Stimulated activated effector memory CD8-positive, alpha-beta T cell treated with anti-CD3 and anti-CD28 coated beads, Interleukin-12 subunit alpha, Interleukin-12 subunit beta, amount 100 ng/mL, for 72 hours (primary cell): ENCODE measurements around the gene MLYCD.

ENCODE experiments used
- ATAC-seq: fragments of 150-1000 bp; cut with Tn5 transposase; 2 replicates; pipeline ENCODE4 v1.10.0; 2021
- DNase-seq, 2 donors: peaks; one replicate each; pipeline ENCODE4 v3.0.0; 2021 to 2022; ENCODE audit warnings: low spot score in 2 of 2
- H3K27ac Mint-ChIP-seq: one replicate; pipeline ENCODE4 v1.8.0; 2022; ENCODE audit warnings: mild to moderate bottlenecking, mixed read lengths
- H3K36me3 Mint-ChIP-seq: one replicate; pipeline ENCODE4 v1.8.0; 2022; ENCODE audit warnings: mild to moderate bottlenecking, mixed read lengths
- H3K4me1 Mint-ChIP-seq: one replicate; pipeline ENCODE4 v1.8.0; 2022; ENCODE audit warnings: mixed read lengths
- H3K4me3 Mint-ChIP-seq: one replicate; pipeline ENCODE4 v1.8.0; 2022; ENCODE audit warnings: mild to moderate bottlenecking, mixed read lengths
- H3K9me3 Mint-ChIP-seq: one replicate; pipeline ENCODE4 v1.8.0; 2022; ENCODE audit warnings: mixed read lengths

Gene MLYCD

DNA sequence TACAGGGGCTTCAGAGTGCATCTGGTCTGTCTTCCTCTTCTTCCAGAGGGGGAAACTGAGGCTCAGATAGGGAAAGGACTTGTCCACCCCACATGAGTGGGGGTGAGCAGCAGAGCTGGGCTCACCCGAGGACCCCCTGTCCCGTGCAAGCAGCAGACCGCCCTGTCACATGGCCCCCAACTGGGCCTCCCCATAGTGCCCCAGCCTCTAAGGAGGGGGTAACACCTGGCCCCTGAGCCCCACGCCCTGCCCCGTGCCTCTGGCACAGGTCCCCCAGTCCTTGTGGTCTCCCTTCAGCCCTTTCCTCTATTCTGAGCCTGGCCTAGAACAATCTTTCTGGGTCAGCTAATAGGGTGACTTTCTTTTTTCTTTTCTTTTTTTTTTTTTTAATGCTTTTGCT, 62.7 kb downstream of the MLYCD start:
- no peaks in the 10 kb centered on the region for H3K4me1 Mint-ChIP-seq

DNA sequence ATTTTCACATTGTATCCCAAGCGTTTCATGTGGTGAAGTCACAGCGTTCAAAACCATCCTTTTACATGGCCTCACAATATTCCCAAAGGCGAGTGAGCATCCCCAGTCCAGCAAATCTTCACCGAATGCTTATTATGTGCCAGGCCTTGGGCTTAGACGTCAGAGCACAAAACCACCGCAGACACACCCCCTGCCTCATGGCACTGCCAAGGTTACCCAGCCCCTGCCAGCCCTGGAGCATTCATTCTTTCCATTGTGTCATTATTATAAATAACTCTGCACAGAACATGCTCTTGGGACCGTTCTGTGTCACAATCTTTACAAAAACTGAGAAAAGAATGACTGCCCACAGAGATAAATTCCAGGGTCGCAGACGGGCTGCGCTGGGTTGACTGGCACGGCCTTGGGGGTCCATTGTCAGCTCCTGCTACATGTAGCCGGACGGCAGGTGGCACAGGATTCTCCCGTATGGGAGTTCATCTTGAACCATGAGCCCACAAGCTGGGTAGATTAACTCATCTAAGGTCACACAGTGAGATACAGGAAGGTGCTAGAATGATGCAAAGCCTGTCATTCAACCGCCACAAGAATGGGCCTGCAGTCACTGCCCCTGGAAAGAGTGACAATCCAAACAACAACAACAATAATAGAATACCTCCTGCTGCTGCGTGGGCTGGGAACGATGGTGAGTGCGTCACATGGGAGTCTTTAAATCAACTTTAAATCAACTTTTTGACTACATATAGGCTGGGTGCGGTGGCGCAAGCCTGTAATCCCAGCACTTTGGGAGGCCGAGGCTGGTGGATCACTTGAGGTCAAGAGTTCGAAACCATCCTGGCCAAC, 64.6 kb downstream of the MLYCD start:
- Mint-ChIP-seq H3K9me3 (no peaks in the 10 kb centered on the region), H3K27ac (no peak overlapping the region)

More for the DNA sequence above, 62.7 kb downstream of the MLYCD start:
- H3K36me3 Mint-ChIP-seq = no peaks in the 10 kb centered on the region
- H3K27ac Mint-ChIP-seq = no peak overlapping the region
- DNase-seq (no peak), ATAC-seq (no peak)
- no peaks in the 10 kb centered on the region for H3K9me3 Mint-ChIP-seq
- H3K4me3 Mint-ChIP-seq = no peak overlapping the region

DNA sequence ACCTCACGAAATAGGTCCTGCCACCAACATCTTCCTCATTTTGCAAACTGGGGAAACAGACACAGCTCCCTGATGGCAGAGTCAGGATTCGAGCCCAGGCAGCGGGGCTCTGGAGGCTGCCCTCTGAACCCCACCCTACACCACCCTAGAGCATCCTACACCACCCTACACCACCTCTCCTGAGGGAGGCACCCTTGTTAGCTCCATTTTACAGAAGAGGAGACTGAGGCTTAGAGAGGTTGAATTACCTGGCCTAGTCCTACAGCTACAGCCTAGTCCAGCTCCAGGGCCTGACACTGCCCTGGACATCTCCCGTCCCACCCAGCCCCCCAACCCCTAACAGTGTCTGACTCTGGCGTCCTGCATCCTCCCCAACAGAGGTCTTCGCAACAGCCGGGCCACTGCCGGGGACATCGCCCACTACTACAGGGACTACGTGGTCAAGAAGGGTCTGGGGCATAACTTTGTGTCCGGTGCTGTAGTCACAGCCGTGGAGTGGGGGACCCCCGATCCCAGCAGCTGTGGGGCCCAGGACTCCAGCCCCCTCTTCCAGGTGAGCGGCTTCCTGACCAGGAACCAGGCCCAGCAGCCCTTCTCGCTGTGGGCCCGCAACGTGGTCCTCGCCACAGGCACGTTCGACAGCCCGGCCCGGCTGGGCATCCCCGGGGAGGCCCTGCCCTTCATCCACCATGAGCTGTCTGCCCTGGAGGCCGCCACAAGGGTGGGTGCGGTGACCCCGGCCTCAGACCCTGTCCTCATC, 65.9 kb downstream of the MLYCD start:
- Mint-ChIP-seq H3K4me1 (peaks cover 6% of the 10 kb centered on the region), H3K4me3 (no peak overlapping the region)
- no peak for ATAC-seq

More for the DNA sequence above, 64.6 kb downstream of the MLYCD start:
- Mint-ChIP-seq H3K36me3 (no peaks in the 10 kb centered on the region), H3K4me3 (no peak overlapping the region), H3K4me1 (peaks cover 6% of the 10 kb centered on the region)
- DNase-seq (no peak), ATAC-seq (no peak)

DNA sequence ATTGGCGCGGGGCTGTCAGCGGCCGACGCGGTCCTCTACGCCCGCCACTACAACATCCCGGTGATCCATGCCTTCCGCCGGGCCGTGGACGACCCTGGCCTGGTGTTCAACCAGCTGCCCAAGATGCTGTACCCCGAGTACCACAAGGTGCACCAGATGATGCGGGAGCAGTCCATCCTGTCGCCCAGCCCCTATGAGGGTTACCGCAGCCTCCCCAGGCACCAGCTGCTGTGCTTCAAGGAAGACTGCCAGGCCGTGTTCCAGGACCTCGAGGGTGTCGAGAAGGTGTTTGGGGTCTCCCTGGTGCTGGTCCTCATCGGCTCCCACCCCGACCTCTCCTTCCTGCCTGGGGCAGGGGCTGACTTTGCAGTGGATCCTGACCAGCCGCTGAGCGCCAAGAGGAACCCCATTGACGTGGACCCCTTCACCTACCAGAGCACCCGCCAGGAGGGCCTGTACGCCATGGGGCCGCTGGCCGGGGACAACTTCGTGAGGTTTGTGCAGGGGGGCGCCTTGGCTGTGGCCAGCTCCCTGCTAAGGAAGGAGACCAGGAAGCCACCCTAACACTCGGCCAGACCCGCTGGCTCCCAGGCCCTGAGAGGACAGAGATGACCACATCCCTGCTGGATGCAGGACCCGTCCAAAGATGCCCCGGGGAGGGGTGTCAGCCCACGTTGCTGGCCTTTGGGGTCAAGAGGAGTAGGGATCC, 66.7 kb downstream of the MLYCD start:
- Mint-ChIP-seq H3K36me3 (no peaks in the 10 kb centered on the region), H3K4me1 (peaks cover 6% of the 10 kb centered on the region)
- no peak for ATAC-seq

More for the DNA sequence above, 65.9 kb downstream of the MLYCD start:
- no peak for DNase-seq
- Mint-ChIP-seq H3K27ac (no peak overlapping the region), H3K36me3 (no peaks in the 10 kb centered on the region), H3K9me3 (no peaks in the 10 kb centered on the region)

DNA sequence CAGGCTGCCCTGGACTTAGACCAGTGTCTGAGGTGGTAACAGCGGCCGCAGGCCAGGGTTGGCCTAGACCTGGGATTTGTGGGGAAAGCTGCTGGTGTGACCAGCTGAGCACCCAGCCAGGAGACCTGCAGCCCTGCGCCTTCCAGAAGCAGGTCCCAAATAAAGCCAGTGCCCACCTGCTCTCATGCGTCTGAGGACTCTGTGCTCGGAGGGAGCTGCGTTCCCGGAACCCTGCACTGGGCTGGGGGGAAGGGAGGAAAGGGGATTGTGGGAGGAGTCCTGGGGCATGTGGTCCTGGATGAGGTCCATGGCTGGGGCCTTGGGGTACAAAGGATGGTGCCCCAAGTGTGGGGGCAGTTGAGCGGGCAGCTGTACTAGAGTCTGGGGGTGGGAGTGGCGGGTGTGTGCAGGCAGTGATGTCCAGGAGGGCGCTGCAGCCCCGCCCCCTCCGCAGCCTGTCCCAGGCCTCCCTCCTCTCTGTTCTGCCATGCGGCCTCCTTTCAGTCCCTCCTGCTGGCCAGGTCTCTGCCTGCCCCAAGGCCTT, 67.3 kb downstream of the MLYCD start:
- H3K36me3 Mint-ChIP-seq = no peaks in the 10 kb centered on the region
- DNase-seq (no peak), ATAC-seq (no peak)
- no peak overlapping the region for H3K4me3 Mint-ChIP-seq
- no peak overlapping the region for H3K27ac Mint-ChIP-seq
- H3K9me3 Mint-ChIP-seq = no peaks in the 10 kb centered on the region
- H3K4me1 Mint-ChIP-seq = peaks cover 6% of the 10 kb centered on the region

More for the DNA sequence above, 66.7 kb downstream of the MLYCD start:
- DNase-seq = no peak
- no peak overlapping the region for H3K27ac Mint-ChIP-seq
- H3K9me3 Mint-ChIP-seq = no peaks in the 10 kb centered on the region
- H3K4me3 Mint-ChIP-seq = no peak overlapping the region

DNA sequence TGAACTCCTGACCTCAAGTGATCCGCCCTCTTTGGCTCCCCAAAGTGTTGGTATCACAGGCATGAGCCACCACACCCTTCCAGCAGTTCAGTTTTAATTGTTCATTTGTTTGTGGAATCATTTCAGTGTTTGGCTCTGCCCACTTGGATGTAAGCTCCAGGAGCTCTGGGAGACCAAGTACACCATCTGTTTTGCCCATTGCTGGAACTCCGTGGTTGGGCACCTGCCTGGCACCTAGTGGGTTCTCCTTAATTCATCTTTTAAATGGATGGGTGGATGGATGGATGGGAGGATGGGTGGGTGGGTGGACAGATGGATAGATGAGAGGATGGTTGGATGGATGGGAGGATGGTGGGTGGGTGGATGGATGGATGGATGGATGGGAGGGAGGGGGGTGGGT, 68.2 kb downstream of the MLYCD start:
- H3K27ac Mint-ChIP-seq = no peak overlapping the region
- DNase-seq (no peak), ATAC-seq (no peak)
- no peak overlapping the region for H3K4me3 Mint-ChIP-seq
- H3K36me3 Mint-ChIP-seq = no peaks in the 10 kb centered on the region
- no peaks in the 10 kb centered on the region for H3K9me3 Mint-ChIP-seq
- peaks cover 6% of the 10 kb centered on the region for H3K4me1 Mint-ChIP-seq

DNA sequence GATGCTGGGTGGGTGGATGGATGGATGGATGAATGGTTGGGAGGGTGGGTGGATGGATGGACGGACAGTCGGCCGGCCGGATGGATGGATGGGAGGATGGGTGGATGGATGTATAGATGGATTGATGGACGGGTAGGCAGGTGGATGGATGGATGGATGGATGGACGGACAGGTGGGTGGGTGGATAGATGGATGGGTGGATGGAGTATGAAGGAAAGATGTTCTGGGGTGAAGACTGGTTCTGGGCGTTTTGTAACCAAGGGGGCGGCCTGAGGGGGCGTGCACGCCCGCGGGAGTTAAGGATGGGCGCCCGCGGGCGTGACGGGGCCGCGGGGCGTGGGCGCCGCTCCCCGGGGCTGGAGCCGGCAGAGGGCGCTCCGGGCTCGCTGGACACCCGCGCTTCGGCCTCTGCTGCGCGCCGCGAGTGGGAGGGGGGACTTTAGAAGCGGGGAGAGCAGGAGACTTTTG, 69.0 kb downstream of the MLYCD start, which contains the start of gene NECAB2:
Gene NECAB2, plus strand, starts transcription at position 407 of the 468 bp plus-strand sequence. CDS start 405 bp downstream, outside the sequence.
- peak; percentile 14 for ATAC-seq
- Mint-ChIP-seq H3K4me1 (peaks cover 6% of the 10 kb centered on the region), H3K4me3 (peak within 1 kb of the TSS; percentile 39), H3K36me3 (no peaks in the 10 kb centered on the region), H3K9me3 (no peaks in the 10 kb centered on the region), H3K27ac (no peak within 1 kb of the TSS)
- peak in 1 of 2 donors; percentile 29 for DNase-seq

DNA sequence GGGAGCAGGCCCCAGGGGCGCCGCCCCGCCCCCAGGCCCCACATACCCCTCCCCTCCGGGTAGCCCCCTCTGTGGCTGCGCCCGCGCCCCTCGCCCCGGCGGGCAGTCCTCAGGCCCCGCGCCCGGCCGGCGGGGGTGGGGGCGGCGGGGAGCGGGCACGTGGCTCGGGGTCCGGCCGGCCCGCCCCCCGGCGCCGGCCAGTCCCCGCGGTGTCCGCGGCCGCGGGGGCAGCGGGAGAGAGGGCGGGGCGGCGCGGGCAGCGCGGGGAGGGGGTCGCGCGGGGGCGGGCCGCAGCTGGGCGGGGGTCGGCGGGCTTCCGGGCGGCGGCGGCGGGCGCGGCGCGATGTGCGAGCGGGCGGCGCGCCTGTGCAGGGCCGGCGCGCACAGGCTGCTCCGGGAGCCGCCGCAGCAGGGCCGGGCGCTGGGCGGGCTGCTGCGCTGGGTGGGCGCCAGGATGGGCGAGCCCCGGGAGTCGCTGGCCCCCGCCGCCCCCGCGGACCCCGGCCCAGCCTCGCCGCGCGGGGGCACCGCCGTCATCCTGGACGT, 69.5 kb downstream of the MLYCD start:
- peaks cover 6% of the 10 kb centered on the region for H3K4me1 Mint-ChIP-seq
- no peaks in the 10 kb centered on the region for H3K36me3 Mint-ChIP-seq
- ATAC-seq (no peak), DNase-seq (no peak)
- no peak overlapping the region for H3K27ac Mint-ChIP-seq
- H3K9me3 Mint-ChIP-seq = no peaks in the 10 kb centered on the region
- peak overlapping the region; percentile 39 for H3K4me3 Mint-ChIP-seq

DNA sequence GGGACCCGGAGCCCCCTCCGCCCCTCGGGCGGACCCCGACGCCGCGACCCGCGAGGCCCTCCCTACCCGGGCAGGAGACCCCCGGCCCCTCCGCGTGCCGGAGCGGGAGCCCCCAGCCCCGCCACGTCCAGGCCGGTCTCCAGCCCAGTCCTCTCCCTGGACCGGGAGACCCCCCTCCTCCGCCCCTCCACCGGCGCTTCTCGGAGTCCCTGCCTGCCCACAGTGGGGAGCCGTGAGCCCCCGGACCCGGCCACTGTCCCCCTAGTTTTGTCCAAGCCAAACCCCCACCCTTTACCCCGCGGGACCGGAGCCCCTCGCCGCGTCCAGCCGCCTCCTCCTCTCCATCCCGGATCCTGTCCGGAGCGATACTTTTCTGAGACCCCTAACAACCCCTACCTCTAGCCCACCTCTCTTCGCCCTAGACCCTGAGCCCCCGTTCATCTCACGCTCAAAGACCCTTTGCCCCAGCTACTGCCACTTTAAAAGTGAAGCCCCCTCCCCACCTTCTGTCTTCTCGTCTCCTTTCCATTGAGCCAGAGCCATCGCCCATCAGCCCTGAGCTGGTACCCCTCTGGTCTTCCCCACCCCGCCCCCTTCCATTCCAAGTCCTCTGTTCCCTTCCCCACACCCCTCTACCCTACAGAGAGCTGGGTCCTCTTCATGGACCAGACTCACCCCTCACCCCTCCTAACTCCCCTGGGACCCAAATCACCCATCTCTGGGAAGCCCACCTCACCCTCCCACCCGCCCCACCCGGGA, 70.2 kb downstream of the MLYCD start:
- Mint-ChIP-seq H3K4me1 (peaks cover 6% of the 10 kb centered on the region), H3K36me3 (no peaks in the 10 kb centered on the region), H3K4me3 (peak overlapping the region; percentile 38), H3K9me3 (no peaks in the 10 kb centered on the region), H3K27ac (no peak overlapping the region)
- ATAC-seq (no peak), DNase-seq (no peak)

DNA sequence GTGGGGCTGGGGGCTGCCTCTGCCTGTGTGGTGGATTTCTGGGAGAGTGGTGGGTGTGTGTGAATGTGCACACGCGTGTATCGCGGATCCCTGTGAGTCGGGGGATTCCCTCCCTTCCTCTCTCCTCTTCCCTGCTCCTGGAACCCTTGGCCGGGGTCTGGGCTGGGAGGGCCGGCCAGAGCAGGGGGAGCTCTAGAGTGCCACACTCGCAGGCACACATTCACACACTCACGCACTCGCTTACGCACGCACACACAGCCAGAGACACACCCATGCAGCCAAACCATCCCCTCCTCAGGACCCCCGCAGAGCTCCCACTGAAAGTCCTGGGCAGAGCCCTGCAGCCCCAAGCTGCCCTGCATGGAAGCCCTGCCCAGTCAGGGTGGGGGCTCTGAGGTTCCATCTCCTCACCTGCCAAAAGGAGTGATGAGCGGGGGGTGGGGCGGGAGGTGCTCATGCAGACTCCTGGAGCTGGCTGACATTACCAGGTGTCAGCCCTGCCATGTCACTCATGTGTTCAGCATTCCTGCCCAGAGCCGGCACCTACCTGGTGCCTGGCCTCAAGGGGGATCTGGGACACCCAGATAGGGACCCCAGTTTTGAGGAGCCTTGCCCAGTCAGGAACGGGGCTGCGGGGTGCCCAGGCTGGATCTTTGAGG, 71.0 kb downstream of the MLYCD start:
- peaks cover 6% of the 10 kb centered on the region for H3K4me1 Mint-ChIP-seq
- no peak overlapping the region for H3K27ac Mint-ChIP-seq
- H3K9me3 Mint-ChIP-seq = no peaks in the 10 kb centered on the region
- H3K4me3 Mint-ChIP-seq = peak overlapping the region; percentile 38
- DNase-seq = no peak
- H3K36me3 Mint-ChIP-seq = no peaks in the 10 kb centered on the region
- no peak for ATAC-seq

DNA sequence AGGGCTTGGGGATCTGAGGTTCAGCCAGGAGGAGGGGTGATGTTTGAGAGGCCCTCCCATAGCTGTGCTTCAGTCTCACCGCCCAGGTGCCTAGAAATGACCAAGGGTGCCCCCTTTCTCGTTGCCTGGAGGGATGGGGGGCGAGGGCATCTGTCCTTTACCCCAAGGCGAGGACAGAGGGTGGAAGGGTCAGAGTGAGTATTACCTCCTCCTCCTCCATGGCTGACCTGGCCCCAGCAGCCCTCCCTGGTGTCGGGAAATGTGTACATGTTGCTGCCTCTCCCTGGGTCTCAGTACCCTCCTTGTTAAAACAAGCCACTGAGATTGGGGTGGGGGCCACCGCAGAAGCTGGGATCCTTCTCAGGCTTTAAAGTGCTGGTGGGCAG, 71.5 kb downstream of the MLYCD start:
- Mint-ChIP-seq H3K4me3 (no peak overlapping the region), H3K9me3 (no peaks in the 10 kb centered on the region), H3K4me1 (peaks cover 6% of the 10 kb centered on the region), H3K36me3 (no peaks in the 10 kb centered on the region), H3K27ac (no peak overlapping the region)
- ATAC-seq (no peak), DNase-seq (no peak)

DNA sequence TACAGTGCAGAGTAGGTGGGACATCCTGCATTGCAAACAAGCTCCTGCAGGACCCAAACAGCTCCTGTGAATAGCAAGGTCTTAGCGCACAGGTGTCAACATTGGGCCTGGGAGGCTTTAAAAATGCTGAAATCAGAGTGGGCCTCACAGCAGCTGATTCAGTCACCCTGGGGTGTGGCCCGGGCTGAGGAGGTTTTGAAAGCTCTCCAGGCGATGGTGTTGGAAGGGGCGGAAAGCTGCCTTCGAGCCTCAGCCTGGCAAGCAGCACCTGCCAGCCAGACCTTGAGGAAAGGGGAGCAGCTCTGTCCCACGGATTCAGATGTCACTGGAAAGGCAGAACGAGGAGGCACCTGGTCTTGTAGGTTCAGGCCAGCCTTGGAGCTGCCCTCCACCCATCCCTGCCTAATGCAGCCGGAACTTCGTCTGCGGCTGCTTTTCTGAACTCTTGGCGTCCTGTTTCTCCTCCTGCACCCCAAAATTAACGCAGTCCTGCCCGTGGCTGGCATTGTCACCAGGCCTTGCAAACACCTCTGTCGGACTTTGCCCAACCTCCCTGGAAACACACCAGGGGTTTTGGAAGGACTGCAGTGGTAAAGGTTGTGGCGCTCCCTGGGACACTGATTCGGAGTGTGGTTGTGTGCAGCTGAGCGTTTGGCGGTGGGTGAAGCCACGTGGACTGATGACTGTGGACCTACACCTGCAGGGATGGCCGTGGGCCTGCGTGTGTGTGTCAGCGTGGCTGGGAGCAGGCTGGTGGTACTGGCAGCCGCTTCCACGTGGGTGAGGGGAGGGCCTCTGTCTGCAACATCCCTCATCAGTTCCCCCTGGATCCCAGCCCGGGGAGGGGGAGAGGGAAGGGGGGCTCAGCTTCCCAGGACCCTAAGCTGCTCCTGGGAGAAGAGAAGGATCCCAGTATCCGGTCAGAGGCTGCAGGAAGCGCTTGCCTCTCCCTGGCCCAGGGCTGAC, 72.5 kb downstream of the MLYCD start:
- Mint-ChIP-seq H3K4me1 (peaks cover 6% of the 10 kb centered on the region), H3K4me3 (no peak overlapping the region), H3K27ac (no peak overlapping the region), H3K36me3 (no peaks in the 10 kb centered on the region), H3K9me3 (no peaks in the 10 kb centered on the region)
- ATAC-seq = no peak
- no peak for DNase-seq
